HG02571 (cell line): ENCODE data around the gene CFAP99.
"Not testable (repeated sequence)": the region's sequence is repeated elsewhere in the genome, so short reads cannot be mapped to it uniquely, and the experiment has no call there.

Experiments used
- ATAC-seq: cut with Tn5 transposase; IDR thresholded peaks from one replicate; pipeline ENCODE4 v1.9.1; 2021; ENCODE audit warnings: mild to moderate bottlenecking, moderate library complexity; ENCODE audit not compliant: unreplicated experiment

The CFAP99 gene

GRCh38 chr4:2427383-2428334 lies 8.9 kb downstream of the CFAP99 start:
- no peak for ATAC-seq

- ATAC-seq: no peak
Observed at GRCh38 chr4:2428496-2429213, 9.9 kb downstream of the CFAP99 start.

GRCh38 chr4:2429945-2430757 lies 11.4 kb downstream of the CFAP99 start:
- not testable (repeated sequence) for ATAC-seq

DNA sequence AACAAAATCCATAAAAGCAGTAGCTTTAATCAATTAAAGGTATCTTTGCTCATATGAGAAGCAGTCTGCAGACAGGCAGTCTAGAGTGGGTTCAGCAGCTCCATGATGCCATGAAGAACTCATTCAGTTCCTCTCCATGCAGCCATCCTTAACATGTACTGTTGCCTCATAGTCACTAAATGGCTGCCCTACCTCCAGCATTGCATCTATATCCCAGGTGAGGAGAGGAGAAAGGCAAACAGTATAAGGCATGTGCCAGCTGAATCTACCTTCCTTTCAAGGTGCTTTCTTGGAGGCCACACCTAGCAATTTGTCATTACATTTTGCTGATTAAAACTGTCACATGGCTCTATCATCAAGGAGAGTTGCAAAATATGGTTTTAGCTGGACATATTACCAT lies 13.2 kb downstream of the CFAP99 start:
- ATAC-seq: no peak

DNA sequence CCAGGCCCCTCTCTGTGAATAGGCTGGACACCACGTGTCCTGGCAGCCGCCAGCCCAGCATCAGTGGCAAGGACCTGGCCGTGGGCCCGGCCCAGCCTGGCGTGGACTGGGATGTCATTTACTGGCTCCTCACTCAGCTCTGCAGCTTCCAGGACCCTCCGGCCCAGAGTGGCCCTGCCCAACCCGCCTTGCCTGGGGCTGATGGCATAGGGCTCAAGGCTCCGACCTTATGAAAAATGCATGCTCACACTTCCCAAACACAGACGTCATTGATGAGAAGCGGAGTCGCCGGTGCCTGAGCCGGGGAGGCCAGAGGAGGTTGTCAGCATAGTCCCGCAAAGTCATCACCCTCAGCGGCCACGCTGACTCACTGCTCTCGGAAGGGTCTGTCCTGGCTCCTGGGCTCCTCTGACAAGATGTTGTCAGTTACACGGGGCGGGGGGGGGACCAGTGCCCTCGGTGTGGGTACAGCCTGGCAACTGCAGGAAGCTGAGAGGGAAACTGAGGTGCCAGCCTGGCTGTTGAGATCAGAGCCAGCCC lies 14.3 kb downstream of the CFAP99 start:
- no peak for ATAC-seq

- no peak for ATAC-seq
Observed at GRCh38 chr4:2433609-2434350, 15.0 kb downstream of the CFAP99 start.

- no peak for ATAC-seq
Observed at GRCh38 chr4:2434420-2434819, 15.7 kb downstream of the CFAP99 start.

DNA sequence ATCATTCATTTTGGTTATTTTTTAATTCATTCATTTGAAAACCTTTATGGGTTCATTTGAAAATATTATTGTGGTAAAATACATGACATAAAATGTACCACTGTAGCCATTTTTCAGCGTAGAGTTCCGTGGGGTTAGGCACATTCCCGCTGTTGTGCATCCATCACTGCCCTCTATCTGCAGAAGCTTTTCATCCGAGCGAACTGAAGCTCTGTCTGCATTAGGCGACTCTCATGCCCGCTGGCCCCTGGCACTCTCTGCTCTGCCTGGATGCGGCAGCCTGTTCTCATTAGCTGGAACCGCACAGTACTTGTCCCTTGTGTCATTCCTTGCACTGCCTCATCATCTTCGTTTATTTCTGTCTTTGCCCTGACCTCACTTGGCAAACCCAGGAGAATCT lies 17.5 kb downstream of the CFAP99 start:
- no peak for ATAC-seq

DNA sequence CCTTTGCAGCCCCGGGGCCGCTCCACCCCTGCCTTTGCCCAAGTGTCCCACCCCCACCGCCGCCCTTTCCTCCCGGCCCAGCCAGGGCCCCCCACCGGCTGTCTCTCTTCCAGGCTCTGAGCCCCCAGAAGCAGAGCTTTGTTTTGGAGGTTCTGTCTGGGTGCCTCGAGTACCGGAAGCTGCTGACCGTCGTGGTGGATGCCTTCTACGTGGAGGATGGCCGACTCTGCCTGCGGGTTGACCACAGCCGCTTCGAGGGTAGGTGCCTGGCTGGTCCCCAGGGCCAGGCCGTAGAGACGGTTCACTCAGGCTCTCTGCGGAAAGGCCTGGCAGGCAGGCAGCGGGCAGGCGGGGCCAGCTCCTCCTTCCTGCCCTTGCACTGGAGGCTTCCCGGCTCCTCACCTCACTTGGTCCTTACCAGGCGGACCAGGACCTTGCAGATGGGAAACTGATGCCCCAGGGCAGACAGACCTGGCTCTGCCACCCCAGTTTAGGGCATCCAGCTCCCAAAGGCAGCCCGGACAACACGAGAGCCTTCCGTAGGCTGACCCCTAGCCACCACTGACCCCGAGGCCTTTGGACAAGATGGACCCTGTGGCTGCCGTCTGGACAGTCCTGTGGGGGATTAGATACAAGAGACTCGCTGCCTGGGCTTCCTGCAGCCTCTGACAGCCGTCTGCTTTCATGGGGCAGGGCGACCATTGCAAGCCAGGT lies 18.2 kb downstream of the CFAP99 start:
- no peak for ATAC-seq

DNA sequence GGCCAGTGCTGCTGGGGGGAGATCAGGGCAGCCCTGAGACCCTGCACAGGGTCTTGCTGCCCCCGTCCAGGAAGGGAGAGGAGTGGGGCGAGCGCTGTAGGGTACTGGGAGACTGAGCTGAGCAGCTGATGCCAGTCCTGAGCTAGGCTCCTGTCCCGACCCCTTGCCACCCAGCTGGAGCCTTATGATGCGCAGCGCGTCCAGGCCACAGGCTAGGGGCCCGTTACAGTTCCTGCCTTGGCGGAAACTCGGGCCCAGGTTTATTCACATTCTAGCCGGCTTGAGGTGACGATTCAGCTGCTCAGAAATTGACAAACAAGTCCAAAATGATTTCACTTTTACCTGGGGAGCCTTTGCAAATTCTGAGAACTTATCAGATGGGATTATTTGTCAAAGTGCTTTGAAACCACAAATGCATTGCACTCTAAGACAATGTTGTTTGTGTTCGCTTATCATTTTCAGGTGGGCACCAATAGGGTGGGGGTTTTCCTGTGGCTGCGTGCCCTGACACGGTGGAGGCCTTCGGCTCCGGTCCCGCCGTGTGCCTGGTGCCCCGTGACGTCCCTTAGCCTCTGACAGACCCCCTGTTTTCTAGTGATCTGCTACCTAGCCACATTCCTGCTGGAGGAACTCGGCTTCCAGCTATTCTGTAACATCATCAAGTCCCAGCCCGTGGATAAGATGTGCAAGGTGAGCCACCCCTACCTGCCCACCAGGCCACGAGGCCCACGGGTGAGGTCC lies 18.9 kb downstream of the CFAP99 start:
- no peak for ATAC-seq

DNA sequence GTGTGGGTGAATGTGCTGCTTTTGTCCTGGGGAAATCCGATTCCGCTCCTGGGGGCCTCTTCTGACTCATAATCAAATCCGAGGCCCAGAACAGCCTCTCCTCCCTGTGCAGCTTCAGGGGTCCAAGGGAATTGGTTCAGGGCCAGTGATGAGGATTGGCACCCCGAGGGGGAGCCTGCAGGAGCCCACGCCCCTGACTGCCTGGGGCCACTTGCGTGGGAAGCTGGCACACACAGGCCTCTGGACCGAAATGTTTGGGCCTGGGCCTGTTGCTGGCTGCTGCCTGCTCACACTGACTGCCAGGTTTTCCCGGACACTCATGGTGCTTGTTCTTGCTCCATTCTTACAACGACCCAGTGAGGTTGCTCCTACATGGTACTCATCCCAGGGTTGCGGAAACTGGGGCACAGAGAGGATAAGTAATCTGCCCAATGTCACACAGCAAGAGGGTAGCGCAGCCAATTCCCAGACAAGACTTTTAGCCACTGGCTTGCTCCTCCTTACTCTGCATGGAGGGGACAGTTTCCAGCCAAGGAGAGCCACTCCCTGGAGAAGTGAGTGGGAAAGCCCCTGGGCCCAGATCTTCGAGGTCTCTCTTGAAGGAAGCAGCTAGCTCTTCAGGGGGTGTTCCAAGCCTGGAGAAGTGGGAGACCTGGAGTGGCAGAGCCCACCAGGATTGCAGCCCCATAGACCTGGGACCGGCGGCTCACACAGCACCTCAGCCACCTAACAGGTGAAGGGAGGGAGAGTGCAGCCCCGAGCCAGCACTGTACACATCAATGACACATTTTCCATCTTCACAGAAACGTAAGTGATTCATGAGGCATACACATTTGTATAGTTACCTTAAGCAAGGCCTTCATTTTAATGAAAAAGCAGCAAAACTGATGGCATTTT lies 20.3 kb downstream of the CFAP99 start:
- no peak for ATAC-seq

GRCh38 chr4:2441393-2442174 lies 22.8 kb downstream of the CFAP99 start:
- ATAC-seq: no peak

GRCh38 chr4:2442175-2442993 lies 23.6 kb downstream of the CFAP99 start:
- ATAC-seq: no peak

- no peak for ATAC-seq
Observed at GRCh38 chr4:2443061-2443730, 24.4 kb downstream of the CFAP99 start.

DNA sequence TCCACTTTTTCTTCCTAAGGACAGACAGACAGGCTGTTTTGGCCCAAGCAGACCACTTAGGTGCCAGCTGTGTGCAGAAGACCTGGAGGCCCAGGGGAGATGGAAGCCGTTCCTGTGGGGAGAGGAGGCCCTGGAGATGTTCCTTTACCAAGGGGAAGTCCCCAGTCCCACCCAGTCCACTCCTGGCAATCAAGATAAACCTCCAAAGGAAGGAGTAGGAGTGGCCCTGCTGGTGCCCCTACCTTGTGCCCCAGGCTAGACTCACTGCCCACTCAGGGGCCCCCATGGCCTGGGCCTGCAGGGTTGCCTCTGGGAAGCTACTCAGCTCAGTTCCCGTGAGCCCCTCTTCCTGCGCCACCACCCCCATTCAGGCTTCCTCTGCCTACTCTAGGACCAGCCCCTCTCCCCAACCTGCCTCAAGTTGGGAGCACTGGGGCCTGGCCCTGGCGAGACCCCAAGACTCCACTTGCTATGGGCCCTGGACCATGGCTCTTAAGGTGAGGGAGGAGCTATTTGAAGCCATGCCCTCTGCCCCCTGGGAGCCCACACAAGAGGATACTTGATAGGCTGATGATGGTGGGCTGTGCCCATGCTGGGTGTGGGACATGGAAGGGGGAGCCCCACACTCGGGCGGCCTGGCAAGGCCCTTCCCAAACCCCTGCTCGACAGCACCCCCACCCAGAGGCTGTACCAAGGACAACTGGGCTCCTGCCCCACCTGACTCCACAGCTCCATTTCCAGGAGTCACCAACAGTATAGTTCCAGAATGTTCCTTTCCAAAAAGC lies 25.4 kb downstream of the CFAP99 start:
- no peak for ATAC-seq
